HG03108 (cell line): ENCODE data around the gene TEX35.
"Not testable (repeated sequence)": the region's sequence is repeated elsewhere in the genome, so short reads cannot be mapped to it uniquely, and the experiment has no call there.

ENCODE experiments used
- ATAC-seq: cut with Tn5 transposase; IDR thresholded peaks from one replicate; pipeline ENCODE4 v1.9.1; 2021; ENCODE audit warnings: moderate library complexity; ENCODE audit not compliant: unreplicated experiment

TEX35 gene

DNA sequence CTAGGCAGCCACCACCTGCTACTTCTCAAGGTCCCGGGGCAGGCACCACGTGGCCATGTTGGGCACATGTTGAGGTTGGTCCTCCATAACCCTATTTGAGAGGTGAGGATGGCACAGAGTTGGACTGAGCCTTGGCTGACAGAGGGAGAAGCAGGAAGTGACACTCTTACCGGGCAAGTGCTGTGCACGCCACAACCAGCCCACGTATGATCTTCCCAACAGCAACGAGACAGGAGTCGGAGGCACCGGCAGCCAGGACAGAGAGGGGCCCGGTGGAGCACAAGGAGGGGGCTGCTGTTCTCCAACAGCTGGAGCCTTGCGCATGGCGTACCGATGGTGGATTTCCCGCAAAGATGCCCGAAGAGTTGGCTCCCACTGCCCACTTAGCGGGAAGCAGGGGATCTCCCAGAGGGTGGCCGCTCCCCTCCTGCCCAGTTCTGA is 19.6 kb upstream of the TEX35 start:
- ATAC-seq, result no peak

DNA sequence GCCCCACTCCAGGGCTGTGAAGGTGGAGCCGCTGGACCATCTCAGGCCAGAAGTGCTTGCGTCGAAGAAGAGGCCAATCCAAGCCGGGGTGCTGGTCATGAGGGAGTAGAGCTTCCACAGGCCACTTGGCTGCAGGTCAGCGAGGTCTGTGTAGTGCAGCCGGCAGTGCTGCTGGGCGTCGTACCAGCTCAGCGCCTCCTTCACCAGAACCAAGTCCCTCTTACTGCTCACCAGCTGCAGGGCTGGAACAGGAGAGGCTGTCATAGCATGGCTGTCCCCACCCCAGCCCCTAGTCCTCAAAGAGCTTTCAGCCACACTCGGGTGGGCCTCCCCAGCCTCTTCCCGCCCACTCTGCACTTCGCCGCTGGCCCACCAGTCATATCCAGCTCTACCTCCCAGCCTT is 18.3 kb upstream of the TEX35 start:
- no peak for ATAC-seq

DNA sequence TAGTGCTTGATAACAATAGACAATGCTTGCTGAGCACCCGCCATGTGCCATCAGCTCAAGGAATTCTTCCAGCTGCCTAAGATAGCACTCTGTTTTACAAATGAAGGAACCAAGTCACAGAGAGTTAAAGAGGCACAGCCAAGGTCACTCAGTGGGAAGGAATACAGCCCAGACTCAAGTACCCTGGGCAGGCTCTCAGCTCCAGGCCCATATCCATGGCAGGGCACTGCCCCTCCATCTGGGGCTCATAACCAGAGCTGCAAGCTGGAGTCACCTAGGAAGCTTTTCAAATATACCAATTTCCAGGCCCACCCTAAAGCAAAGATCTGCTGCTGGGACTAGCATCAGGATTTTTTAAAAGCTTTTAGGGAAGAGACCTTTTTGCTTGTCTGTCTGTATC is 17.8 kb upstream of the TEX35 start:
- ATAC-seq, result no peak

DNA sequence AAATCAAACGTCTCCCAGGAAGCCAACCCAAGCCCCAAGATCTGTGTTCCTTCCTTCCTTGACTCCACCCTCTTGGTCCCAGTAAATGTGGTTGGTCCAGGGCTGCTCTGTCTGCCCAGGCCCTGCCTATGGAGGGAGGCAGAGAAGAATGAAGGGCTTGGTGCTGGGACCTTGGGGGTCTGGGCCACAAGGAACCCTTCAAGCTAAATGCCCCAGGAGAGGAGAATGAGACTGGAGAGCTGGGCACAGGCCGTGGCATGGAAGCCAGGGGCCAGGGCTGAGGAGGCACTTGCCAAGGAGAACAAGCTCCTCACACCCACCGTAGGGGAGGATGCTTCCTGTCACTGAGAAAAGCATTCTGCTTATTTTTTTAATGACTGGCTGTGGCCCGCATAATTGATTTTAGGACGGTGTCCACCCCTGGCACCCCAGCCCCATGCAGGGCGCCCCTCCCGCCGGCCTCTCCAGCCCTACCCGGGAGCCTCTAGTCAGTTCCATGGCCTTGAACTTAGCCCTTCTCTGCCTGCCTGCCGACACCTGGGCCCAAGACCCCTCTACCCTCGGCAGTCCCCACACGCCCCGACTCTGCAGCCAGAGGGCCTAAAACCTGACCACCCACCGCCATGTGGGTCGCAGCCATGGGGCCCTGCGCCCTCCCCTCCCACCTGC is 17.0 kb upstream of the TEX35 start:
- no peak for ATAC-seq

DNA sequence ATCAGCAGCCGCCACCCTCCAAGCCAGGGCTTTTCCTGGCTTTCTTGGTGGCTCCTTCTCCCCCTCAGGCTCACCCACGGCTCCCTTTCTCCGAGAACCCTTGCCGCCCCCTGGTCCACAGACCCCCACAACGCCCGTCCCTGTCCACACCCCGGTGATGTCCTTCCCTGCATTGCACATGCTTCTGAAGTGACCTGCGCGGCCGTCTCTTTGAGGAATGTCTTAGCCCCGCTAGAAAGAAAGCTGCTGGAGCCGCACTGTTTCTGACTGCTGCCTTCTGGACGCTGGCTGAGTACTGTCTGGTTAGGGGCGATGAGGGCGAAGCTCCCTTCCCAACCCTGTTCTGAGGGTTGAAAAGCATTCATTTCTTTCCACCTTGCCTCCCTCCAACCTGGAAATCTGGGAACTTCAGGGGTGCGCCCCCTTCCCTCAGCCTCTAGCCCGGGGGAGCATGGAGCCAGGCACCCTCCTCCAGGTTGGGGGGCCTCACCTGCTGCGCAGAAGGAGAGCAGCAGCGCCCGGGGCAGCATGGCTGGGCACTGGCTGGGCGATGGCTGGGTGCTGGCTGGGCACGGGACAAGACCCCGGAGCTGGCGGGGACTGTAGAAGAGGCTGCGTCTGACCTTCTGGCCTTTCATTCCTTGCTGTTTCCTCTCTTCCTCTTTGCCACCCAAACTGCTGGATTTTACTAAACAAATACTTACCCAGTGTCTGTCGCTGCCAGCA is 16.3 kb upstream of the TEX35 start, which contains the start of gene CLEC20A:
CLEC20A (minus strand) TSS at position 555 of the 726 bp plus-strand sequence; CDS start at position 530, 25 bp downstream.
- no peak for ATAC-seq

DNA sequence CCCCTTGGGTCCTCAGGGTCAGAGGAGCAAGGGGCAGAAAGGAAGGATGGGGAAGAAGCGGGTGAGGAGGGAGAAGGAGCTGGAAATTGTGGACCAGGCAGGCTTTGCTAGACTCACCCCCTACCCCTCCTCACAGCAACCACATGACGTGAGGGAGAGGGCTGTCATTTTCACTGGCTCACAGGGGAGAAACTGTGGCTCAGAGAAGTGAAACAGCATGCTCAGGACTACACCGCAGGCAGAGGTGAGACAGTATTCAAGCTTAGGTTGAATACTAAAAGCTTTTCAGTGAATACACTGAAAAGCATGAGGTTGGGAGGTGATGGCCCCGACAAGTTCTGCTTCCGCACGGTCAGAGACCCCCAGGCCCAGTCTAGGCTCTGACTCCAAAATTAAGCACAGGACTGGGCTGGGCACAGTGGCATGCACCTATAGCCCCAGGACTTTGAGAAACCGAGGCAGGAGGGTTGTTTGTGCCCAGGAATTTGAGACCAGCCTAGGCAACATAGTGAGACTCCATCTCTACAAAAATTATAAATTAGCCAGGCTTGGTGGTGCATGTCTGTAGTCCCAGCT is 14.9 kb upstream of the TEX35 start:
- ATAC-seq, result no peak

DNA sequence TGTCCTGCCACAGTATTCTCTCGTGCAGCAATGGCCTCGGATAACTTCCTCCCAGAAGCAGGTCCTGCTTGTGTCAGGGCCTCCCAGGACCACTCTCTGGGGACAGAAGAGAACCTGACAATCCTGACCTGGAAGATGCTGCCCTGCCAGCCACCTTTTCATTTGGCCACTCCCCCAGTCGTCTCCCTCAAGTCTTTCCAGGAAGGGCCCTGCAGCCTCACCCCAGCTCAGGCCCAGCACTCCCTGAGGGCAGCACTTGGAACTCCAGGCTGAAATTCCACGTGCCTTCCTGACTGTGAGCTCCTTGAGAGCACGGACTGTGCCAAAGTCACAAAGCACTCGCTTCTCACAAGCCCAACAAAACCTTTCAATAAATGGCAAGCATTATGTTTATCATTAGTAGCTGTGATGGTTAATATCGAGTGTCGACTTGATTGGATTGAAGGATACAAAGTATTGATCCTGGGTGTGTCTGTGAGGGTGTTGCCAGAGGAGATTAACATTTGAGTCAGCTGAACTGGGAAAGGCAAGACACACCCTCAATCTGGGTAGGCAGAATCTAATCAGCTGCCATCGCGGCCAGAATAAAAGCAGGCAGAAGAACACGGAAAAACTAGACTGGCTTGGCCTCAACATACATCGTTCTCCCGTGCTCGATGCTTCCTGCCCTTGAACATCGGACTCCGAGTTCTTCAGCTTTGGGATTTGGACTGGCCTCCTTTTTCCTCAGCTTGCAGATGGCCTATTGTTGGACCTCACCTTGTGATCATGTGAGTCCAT is 13.8 kb upstream of the TEX35 start:
- ATAC-seq, result no peak

DNA sequence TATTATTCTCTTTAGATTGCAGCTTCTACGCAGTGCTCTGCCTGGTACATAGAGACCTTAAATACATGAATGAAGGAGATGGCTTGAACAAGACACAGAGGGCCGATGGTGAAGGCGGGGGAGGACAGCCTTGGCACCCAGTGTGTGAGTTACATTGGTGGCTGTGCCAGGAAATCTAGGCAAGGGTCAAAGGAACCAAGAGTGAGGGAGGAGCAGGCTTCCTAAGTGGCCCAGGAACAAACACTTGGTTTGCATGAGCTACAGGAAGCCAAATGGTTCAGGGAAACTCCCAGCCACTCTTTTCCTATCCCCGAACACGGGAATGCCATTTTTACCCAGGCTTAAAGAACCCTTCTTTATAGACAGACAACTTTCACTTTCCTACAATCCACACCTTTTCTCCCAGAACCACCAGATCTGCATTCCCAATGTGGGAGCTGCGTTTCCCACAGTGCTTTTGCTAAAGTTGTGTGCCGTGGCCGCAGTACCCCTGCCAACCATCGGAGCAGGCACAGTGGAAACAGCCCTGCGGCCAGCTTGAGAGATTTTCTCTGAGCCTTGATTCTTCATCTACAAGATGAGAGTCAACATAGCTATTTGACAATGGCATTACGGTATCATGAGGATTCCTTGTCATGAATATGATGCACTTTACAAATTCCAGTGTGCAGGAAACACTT is 12.7 kb upstream of the TEX35 start:
- ATAC-seq, result no peak

DNA sequence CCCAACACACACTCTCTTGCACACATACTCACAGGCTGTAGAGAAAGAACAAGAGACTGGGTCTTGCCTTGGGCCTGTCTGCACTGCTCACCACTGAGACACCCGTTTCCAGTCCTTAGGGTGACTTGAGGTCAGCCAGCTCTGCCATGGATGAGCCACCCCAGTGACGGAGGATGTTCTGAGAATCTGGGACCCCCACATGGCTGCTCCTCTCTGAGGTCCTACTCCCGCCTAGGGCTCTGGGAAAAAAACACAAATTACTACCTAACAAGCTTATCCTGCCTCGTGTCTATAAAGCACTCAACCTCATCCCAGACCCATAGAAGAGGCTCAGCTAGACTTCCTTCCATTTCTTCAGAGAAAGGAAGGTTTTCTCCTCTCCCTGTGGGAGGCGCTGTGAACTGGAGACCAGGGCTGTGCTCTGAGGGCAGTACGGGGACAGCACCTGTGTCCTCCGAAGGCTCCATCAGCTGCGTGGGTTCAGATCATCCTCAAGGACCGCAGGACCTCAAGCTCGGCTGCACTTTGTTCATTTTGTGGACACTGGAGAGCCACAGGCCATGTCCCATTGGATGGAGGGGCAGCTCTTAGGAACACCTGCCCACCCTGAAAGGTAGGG is 11.9 kb upstream of the TEX35 start:
- ATAC-seq, result no peak

DNA sequence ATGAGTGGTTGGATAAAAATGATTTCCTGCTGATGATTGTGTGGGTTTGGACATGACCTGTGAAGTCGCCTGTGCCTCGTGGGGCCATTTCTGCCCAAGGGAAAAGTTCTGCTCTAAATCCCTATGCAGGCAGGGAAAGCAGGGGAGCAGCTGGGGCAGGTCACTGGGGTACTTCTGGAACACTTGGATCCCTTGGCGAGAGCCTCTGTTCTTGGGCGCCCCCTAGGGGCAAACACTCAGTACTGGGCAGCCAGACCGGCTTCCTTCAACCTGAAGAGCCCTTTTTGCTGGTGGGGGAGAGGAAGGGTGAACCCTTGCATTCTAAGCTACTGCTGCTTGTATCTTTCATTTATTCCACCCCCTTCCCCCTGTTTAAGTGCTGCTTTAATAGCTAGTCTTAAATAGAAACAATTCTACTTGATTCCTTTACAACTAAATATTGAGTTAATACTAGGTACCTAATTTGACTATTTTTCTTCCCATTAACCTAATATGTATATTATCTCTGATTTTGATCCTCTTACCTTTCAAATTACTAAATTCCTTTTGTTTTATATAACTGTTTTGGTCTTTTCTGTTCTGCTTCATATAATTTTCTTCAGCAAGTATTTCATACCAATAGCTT is 11.1 kb upstream of the TEX35 start:
- ATAC-seq, result peak; percentile 53

DNA sequence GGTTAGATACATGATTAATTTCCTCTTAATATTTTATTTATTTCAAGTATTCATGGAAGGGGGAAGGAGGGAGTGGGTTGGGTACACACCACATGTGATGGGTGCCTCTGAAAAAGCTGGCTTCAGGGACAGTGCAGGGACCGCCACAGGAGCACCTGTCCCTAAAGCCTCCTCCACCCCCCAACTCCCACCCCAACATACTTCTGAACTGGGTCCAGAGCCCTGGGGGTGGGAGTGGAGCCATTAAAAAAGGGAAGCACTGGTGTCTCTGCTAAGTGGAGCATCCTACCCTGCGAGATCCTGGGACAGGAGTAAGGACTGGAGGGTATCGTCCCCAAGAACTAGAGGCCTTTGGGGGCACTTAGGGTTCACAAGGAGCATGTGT is 10.6 kb upstream of the TEX35 start:
- ATAC-seq, result no peak

DNA sequence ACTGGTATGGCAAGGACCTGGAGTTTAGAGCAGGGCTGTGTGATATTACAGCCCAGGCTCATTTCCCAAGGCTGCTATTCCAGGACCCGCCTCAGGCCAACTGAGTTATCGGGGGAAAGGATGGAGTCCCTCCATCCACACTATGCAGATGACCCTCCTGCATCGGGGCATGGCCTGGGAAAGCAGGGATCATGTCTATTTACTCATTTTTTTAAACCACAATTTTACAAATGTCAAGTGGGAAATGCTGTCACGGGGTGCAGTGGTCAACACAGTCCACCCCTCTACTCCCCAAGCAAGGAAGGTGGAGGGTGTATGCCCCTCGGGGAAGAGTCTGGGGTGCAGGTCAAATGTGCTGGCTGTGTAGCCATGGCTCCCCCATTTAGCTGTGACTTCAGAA is 10.1 kb upstream of the TEX35 start:
- no peak for ATAC-seq

DNA sequence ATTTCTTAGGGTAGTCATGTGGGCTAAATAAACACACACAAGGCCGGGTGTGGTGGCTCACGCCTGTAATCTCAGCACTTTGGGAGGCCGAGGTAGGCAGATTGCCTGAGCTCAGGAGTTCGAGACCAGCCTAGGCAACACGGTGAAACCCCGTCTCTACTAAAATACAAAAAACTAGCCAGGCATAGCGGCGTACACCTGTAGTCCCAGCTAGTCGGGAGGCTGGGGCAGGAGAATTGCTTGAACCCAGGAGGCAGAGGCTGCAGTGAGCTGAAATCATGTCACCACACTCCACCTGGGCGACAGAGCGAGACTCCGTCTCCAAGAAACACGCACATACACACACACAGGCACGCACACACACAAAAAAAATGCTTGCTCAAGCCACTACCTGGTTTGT is 9.6 kb upstream of the TEX35 start:
- ATAC-seq, result not testable (repeated sequence)

DNA sequence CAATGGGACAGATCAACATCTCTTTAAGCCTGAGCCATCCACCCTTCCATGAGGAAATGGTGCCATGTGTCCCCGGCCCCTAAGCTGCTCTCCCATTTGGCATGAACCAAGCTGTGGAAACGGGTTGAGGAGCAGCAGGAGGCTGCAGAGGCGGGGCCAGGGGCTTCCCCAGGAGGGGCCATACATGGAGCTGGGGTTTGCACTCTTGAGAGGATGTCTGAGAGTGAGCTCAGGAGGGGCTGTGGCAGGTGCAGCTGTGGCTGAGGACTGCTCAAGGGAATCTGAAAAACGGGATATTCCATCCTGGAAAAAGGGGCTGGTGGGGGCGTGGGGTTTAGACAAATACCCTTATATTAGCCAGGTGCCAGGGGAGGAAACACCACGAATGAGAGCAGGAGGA is 9.1 kb upstream of the TEX35 start:
- ATAC-seq, result no peak

DNA sequence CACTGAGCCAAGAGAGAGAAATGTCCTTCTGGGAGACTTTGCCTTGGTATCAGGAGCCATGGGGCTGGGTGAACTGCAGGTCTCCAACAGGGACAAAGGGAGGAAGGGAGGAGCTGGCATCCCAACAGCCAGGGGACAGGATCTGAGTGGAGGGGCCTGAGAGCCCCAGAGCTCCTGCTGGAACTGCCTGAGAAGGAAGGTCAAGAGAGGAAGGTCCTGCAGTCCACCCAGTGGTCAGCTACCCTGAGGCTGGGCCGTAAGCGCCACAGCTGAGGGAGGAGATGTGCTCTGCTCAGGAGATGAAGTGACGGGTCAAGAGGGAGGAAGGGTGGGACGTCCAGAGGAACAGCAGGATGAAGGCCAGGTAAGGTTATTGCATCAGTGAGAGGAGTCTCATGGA is 8.6 kb upstream of the TEX35 start:
- no peak for ATAC-seq

DNA sequence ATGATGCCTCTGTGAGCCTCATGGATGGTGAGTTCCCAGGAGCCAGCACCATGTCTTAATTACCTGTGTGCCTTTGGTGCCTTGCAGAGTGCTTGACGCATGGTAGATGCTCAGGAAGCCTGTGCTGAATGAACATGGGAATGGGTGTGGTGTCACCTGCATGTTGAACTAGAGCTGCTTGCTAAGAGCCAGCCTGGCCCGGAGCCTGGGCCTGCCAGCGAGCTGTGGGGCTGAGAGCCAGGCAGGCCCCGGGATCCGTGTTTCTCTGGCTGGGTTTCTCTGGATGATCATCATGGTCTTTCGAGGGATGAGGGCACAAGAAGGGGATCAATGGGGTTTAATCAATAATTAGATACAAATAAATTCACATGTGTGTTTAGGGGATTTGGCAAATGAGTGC is 6.7 kb upstream of the TEX35 start:
- no peak for ATAC-seq

DNA sequence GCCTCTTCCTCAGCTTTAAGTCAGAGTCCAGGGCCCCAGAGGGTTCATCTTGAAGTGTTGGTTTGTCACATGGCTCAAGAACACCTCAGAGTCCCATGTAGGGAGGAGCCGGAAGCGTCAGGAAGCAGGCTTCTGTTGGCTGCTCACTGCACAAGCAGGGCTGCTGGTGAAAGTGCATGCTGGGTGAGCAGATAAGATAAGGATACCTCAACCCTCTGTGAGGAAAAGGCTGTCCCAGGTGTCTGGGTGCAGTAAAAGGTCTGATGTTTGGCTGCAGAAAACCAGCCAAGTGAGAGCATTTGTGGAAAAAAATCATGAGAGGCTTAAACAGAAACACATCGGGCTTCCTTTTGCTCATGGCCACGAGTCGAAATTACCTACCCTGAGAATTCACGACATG is 6.2 kb upstream of the TEX35 start:
- ATAC-seq, result no peak

DNA sequence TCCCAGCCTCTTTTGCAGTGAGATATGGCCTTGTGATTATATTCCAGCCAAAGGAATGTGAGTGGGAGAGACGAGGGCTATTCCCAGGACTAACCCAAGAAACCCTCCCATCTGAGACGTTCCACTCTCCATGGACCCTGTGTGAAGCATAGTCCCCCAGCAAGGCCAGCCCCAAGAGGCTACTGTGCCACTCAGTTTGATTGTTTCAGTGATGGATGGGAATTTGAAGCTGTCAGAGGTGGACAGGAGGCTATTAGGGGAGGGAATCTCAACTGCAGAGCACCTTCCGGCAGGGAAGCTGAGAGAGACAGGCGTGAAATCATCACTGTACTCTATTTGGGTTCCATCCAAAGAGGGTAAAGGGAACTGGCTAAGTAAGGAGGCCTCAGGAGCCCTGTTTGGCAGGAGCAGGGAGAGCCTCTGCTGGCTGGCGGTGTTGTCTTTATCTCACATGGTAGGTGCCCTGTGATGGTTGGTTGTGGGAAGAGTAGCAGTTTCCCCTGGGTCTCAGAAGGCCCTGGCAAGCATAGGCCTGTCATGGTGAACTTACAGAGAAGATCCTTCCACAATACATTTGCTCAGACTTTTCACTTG is 3.4 kb upstream of the TEX35 start:
- no peak for ATAC-seq

DNA sequence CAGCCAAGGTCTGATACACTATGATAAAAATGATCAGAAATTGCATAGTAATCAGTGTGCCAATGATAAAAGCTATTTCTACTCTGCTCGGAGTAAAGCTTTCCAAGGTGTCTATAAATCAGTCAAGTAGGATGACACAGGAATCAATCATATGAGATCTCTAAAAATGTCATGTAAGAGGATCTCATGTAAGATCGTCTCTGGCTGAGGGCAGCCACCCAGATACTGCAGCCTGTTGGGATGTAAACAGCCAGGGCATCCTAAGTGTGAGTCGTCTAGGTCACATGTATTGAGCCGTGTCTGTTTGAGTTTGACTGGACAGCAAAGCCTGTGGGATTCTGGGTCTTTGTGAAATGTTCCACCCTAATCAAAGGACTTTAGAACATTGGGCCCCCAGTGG is 2.8 kb upstream of the TEX35 start:
- ATAC-seq, result no peak
